ENCODE results near the gene ZGRF1.
"Not testable (repeated sequence)": the region's sequence is repeated elsewhere in the genome, so short reads cannot be mapped to it uniquely, and the experiment has no call there.

ZGRF1 gene

DNA sequence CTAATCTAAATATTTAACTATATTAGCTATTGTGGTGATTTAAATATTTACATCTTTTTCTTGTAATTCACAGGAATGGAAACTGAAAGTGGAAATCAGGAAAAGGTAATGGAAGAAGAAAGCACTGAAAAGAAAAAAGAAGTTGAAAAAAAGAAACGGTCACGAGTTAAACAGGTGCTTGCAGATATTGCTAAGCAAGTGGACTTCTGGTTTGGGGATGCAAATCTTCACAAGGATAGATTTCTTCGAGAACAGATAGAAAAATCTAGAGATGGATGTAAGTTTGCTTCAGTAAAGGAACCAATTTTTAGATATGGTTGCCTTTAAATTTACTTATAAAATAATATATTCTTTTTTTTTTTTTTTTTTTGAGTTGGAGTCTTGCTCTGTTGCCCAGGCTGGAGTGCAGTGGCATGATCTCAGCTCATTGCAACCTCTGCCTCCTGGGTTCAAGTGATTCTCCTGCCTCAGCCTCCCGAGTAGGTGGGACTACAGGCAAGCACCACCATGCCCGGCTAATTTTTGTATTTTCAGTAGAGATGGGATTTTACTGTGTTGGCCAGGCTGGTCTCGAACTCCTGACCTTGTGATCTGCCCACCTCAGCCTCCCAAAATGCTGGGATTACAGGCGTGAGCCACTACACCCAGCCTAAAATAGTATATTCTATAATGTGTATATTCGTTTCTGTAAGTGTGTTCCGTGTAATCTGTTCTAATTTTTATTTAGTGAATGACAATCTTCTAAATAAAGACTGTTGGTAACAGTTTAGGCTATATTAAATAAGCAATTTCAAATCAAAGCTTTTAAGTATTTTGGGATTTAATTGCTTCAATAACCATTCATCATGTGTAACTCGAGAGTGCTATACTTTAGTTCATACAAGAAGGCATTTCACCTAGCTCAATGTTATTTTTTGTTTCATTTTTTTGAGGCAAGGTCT, 8.2 kb upstream of the ZGRF1 start:
- FAIRE-seq: not testable (repeated sequence)

DNA sequence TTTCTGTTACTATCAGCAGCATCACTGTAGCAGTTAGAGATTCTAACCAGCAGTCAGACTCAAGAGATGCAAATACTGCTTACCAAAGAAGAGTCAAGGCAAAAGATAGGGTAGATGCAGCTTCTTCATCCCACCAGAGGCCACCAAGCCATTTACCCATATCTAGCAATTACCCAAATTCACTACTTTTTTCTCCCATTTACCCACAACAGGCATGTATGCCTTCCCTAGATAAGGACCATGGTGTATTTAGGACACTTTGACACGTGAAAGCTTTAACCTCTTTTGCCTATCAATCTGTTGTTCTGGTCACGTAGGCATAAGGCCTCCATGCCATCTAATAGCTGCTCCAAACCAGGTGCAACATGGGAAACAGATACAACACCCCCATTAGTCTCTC, 5.8 kb upstream of the ZGRF1 start:
- FAIRE-seq: no peak

GRCh38 chr4:112637552-112637866, 800 bp upstream of the ZGRF1 start:
- FAIRE-seq: no peak

DNA sequence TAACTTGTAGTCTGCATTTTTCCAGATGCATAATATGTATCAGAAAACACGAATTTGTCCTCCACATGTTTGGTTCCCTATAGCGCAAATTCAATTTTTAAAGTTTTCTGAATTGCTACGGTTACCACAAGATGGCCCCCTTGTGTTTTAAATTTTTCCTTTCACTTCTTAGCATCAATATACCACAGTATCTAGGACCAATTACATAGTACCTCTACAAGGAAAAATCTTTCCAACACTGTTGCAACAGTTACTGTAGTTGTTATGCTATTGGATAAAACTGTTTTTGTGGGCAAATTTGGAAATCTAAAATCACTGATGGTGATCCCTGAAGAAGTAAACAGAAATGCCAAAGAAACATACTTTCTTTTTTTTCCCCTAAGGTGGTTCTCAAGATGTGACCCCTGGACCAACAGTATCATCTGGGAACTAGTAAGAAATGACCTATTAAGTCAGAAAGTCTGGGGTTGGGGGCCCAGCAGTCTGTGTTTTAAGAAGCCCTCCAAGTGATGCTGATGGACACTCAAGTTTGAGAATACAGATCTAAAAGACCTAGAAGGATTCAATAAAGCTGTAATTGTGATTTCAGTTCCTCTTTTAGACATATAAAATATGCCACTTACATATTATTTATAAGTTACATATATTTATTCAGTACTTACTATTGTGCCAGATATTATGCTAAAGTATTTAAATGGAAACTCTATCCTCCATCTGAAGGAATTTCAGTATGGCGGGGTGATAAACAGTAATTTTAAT, 3.1 kb downstream of the ZGRF1 start:
- FAIRE-seq: no peak

DNA sequence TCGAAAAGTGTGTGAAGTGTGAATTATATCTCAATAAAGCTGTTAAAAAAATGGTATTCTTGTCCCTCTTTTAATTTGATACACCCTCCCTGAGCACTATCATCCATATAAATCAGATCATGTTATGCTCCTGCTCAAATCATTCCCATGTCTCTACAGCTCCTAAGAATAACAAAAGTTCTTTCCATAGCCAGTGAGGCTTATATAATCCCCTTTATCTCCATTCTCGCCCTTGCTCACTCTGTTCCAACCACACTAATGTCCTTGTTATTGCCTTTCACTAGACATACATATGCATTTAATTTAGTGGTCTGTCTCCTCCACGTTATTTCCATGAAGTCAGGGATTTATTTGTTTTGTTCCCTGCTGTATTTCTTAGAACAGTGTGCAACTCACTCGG, 10.5 kb downstream of the ZGRF1 start:
- no peak for FAIRE-seq

DNA sequence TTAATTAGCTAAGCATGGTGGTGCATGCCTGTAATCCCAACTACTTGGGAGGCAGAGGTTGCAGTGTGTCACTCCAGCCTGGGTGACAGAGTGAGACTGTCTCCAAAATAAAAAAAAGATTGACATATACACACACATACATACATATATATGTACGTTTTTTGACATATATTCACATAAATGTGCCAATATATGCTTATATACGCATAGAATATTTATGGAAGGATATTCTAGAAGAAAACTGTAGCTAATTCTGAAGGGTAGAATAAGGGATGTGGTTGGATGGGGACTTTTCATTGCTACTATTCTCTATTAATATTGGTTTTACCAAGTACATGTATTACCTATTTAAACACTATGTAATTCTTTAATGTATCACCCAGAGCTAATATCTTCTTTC, 19.7 kb downstream of the ZGRF1 start:
- no peak for FAIRE-seq

DNA sequence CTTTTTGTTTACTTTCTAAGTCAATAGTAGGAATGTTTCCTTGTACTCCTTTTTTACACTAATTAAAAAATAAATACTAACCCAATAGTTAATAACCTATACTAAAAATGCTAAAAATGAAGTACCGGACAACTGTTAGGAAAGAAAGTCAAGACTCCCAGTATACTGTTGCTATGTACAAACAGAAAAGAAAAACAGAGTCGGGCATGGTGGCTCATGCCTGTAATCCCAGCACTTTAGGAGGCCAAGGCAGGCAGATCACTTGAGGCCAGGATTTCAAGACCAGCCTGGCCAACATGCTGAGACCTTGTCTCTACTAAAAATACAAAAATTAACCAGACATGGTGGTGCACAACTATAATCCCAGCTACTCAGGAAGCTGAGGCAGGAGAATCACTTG, 23.9 kb downstream of the ZGRF1 start:
- FAIRE-seq: not testable (repeated sequence)

DNA sequence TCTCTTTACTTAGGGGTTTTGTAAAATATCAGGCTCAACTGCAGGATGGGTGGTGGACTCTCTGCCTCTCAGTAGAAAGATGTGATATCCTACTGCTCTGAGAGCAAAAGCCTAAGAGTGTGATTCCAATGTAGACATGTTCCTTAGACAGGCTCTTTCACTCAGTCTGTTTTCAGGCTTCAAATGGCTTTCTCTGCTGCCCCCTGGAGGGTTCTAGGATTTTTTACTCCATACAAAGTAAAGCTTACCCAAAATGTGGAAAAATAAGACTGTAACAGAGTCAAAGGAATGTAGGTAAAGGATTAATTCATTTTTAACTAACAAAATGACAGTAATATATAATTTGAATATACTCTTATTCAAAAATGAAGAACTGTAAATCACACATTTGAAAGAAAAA, 32.1 kb downstream of the ZGRF1 start:
- FAIRE-seq: no peak

DNA sequence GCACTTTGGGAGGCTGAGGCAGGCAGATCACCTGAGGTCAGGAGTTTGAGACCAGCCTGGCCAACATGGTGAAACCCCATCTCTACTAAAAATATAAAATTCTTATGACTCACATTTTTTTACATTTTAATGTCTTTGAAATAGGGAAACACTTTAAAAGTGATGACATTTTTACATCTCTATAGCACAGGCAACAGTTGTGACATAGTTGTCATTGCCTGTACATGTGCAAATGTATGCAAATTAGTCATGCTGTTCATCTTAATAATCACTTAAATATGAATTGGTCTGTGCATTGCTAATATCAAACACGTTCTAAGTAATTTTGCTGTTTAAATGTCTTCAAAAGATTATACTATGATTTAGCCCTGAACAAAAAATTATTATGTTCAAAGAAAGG, 41.7 kb downstream of the ZGRF1 start:
- no peak for FAIRE-seq

DNA sequence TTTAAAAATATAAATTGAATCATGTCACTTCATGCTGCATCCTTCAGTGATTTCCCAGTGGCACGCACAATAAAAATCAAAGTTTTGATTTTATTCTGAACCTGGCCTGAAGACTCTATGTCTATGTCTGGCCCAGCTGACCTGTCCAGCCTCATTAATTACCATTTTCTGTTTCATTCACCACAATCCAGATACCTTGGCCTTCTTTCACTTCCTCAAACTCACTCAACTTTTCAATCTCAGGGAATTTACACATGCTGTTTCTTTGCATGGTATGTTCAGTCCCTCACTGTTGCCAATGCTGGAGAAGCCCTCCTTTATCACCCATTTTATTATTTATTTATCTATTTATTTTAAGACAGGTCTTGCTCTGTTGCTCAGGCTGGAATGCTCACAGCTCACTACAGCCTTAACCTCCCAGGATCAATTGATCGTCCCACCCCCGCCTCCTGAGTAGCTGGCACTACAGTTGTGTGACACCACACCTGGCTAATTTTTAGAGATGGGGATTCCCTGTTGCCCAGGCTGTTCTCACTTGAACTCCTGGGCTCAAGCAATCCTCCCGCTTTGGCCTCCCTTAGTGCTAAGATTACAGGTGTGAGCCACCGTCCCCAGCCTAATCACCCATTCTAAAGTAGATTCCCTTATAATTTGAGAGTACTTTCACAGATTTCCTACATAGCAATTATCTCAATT, 43.1 kb downstream of the ZGRF1 start:
- FAIRE-seq: no peak

DNA sequence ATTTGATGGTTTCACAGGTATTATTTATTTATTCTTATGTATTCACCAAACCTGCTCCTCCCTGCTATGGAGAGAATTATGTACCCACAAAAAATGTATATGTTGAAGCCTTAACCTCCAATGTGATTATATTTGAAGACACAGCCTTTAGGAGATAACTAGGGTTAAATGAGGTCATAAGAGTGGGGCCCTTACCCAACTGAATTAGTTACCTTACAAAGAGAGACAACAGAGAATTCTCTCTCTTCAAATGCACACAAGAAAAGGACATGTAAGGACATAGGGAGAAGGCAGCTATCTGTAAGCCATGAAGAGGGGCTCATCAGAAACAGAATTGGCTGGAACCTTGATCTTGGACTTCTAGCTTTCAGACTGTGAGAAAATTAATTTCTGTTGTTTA, 44.0 kb downstream of the ZGRF1 start:
- no peak for FAIRE-seq

DNA sequence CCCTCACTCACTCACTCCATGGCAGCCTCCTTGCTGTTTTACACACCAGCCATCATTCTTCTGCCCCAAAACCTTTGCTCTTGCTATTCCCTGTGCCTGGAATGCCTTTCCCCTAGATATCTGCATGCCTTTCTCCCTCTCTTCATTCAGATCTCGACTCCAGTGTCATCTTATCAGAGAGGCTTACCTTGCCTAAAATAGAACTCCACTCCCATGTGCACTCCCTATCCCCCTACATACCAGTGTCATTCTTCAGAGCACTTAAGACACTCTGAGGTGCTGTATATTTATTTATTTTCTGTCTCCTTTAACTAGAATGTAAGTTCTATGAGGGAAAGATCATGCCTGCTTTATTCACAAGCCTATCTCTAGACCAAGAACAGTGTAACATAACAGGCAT, 45.1 kb downstream of the ZGRF1 start:
- FAIRE-seq: no peak

DNA sequence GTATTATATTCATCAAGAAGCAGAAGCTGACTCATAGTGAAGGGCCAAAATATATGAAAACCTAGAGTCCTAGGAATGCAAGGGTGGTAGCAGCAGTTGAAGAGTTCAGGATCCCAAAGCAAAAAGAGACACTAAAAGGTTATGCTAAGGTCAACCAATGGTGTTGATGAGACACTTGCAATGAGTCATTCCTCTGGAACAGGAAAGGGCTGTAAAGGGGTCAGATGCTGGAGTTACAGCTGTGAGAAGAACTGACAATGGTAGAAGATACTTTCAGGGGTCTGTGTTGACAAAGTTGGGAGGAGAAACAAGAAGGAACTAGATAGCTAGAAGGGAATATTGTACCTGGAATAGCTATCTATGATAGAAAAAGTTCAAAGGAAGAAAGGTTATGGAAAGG, 47.5 kb downstream of the ZGRF1 start:
- FAIRE-seq: no peak

GRCh38 chr4:112585977-112586736, 50.6 kb downstream of the ZGRF1 start:
- FAIRE-seq: no peak

- no peak for FAIRE-seq
Measured at GRCh38 chr4:112567536-112567935, 69.2 kb downstream of the ZGRF1 start.

DNA sequence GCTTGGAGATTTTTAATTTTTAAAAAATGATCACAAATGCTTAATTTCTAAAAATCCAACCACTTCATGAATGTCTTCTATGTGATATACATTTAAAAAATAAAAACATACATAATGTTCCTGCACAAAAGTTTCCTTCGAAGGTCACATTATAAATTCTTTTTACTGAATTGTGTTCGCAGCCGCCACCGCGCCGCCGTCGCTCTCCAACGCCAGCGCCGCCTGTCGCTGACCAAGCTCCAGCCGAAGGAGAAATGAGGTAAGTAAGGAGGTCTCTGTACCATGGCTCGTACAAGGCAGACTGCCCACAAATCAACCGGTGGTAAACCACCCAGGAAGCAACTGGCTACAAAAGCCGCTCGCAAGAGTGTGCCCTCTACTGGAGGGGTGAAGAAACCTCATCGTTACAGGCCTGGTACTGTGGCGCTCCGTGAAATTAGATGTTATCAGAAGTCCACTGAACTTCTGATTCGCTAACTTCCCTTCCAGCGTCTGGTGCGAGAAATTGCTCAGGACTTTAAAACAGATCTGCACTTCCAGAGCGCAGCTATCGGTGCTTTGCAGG, 71.9 kb downstream of the ZGRF1 start:
- no peak for FAIRE-seq

- no peak for FAIRE-seq
Measured at GRCh38 chr4:112563431-112564200, 73.1 kb downstream of the ZGRF1 start.

DNA sequence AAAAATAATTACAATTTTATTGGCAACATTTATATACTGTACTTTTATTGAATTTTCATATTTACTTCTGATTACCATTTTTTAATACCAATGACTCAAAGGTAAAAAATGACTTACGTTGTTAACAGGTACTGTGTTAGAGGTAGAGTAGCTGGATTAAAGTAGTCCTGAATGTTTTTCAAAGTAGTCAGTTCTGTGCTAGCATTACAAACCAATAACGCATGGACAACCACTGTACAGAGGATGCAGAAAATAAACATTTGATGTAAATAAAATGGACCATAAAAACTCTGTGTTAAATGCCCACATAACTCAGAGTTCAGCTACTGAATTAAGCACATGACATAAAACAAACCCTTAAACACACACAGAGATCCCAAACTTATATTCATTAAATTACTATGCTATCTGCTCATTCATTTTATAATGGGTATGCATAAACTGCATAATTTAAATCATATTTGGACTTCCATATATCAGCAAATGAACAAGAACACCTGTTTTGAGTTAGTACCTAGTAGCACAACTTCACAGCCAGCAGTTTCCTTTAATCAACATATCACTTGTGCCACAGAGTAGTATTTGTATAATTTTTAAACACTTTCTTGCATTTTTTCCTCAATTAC, 74.3 kb downstream of the ZGRF1 start:
- no peak for FAIRE-seq

GRCh38 chr4:112560084-112560483, 76.6 kb downstream of the ZGRF1 start:
- no peak for FAIRE-seq

GRCh38 chr4:112559053-112559452, 77.7 kb downstream of the ZGRF1 start:
- no peak for FAIRE-seq
